22Rv1 (cell line): ENCODE data around the gene SLC12A7.

ENCODE experiments used
- H3K27ac ChIP-seq: fragments of 450-650 bp; 2 replicates; pipeline ENCODE4 v1.5.1; 2017
- CTCF ChIP-seq: fragments of 450-650 bp; IDR thresholded peaks from 2 replicates; pipeline ENCODE4 v1.5.1; 2017; ENCODE audit warnings: mild to moderate bottlenecking
- ZFX ChIP-seq: fragments of 450-650 bp; IDR thresholded peaks from 2 replicates; pipeline ENCODE4 v1.6.1; 2017; ENCODE audit warnings: antibody characterized with exemption, borderline replicate concordance

Gene SLC12A7

GRCh38 chr5:1034986-1035385 lies 76.9 kb downstream of the SLC12A7 start:
- no peak for TF ChIP-seq ZFX
- TF ChIP-seq CTCF, result no peak
- H3K27ac ChIP-seq, result no peak overlapping the region

GRCh38 chr5:1034421-1034905 lies 77.4 kb downstream of the SLC12A7 start:
- TF ChIP-seq ZFX, result no peak
- TF ChIP-seq CTCF, result no peak
- no peak overlapping the region for H3K27ac ChIP-seq

GRCh38 chr5:1033606-1034420 lies 78.0 kb downstream of the SLC12A7 start:
- H3K27ac ChIP-seq, result no peak overlapping the region
- TF ChIP-seq ZFX, result no peak
- TF ChIP-seq CTCF, result no peak

- no peak for TF ChIP-seq CTCF
- TF ChIP-seq ZFX, result no peak
- no peak overlapping the region for H3K27ac ChIP-seq
These were observed 78.7 kb downstream of the SLC12A7 start for GRCh38 chr5:1033178-1033577.

- TF ChIP-seq ZFX (no peak), CTCF (no peak)
These were observed 79.3 kb downstream of the SLC12A7 start for GRCh38 chr5:1032551-1033027.

GRCh38 chr5:1032011-1032410 lies 79.9 kb downstream of the SLC12A7 start:
- no peak for TF ChIP-seq CTCF
- TF ChIP-seq ZFX, result no peak
- H3K27ac ChIP-seq, result no peak overlapping the region

More at GRCh38 chr5:1032551-1033027, 79.3 kb downstream of the SLC12A7 start:
- H3K27ac ChIP-seq, result no peak overlapping the region

GRCh38 chr5:1031306-1031959 lies 80.4 kb downstream of the SLC12A7 start:
- H3K27ac ChIP-seq, result no peak overlapping the region
- TF ChIP-seq CTCF (no peak), ZFX (no peak)
